Fibroblast of lung (primary cell): ENCODE results near the gene CCDC85C. TPM values are rescaled to one million over a fixed set of nuclear protein-coding genes. Genes with fewer than 3 reads are reported as not detected.

Experiments used
- DNase-seq, 2 donors: peaks; one replicate each; pipeline versions ENCODE4 v3.0.0 to v3.0.0-alpha.2; 2010; ENCODE audit warnings: low read depth in 2 of 2
- H2AFZ ChIP-seq: 2 replicates; pipeline ENCODE4 v1.5.1; 2012; ENCODE audit warnings: low read length, control low read depth, inconsistent platforms
- H3K27ac ChIP-seq: 2 replicates; pipeline ENCODE4 v1.5.1; 2011; ENCODE audit warnings: low read length, control low read depth; ENCODE audit not compliant: insufficient read depth
- H3K27me3 ChIP-seq: 2 replicates; pipeline ENCODE4 v1.5.1; 2011; ENCODE audit warnings: mild to moderate bottlenecking, low read length; ENCODE audit not compliant: control insufficient read depth, insufficient read depth
- H3K36me3 ChIP-seq: 2 replicates; pipeline ENCODE4 v1.5.1; 2011; ENCODE audit warnings: low read length; ENCODE audit not compliant: control insufficient read depth, insufficient read depth
- H3K4me1 ChIP-seq: 2 replicates; pipeline ENCODE4 v1.5.1; 2011; ENCODE audit warnings: low read length; ENCODE audit not compliant: control insufficient read depth, insufficient read depth; ENCODE audit errors: extremely low read depth
- H3K4me2 ChIP-seq: 2 replicates; pipeline ENCODE4 v1.5.1; 2011; ENCODE audit warnings: low read length, control low read depth; ENCODE audit not compliant: insufficient read depth; ENCODE audit errors: extremely low read depth
- H3K4me3 ChIP-seq, 4 experiments: fragments of 200-600 bp in 1 of 4; sonication (generic) in 1 of 4; replicated peaks in 1 of 4; 2 replicates each; pipeline ENCODE4 v1.5.1; 2011 to 2016; ENCODE audit warnings: low read length in 4 of 4, low read depth in 3 of 4, mild to moderate bottlenecking in 3 of 4, control low read depth in 2 of 4, inconsistent platforms in 1 of 4, mixed read lengths in 1 of 4; ENCODE audit not compliant: insufficient read depth in 1 of 4; ENCODE audit errors: control extremely low read depth in 1 of 4
- H3K79me2 ChIP-seq: 2 replicates; pipeline ENCODE4 v1.5.1; 2012; ENCODE audit warnings: mild to moderate bottlenecking, low read length, inconsistent platforms; ENCODE audit not compliant: control insufficient read depth, insufficient read depth
- H3K9ac ChIP-seq: 2 replicates; pipeline ENCODE4 v1.5.1; 2011; ENCODE audit warnings: mild to moderate bottlenecking, low read length, control low read depth; ENCODE audit not compliant: insufficient read depth
- H3K9me3 ChIP-seq: 2 replicates; pipeline ENCODE4 v1.5.1; 2012; ENCODE audit warnings: low read depth, low read length; ENCODE audit not compliant: control insufficient read depth, insufficient read depth
- H4K20me1 ChIP-seq: 2 replicates; pipeline ENCODE4 v1.5.1; 2011; ENCODE audit warnings: low read length; ENCODE audit not compliant: control insufficient read depth, insufficient read depth; ENCODE audit errors: extremely low read depth
- EZH2 ChIP-seq: IDR thresholded peaks from 2 replicates; pipeline ENCODE4 v1.5.1; 2012; ENCODE audit warnings: low read length, control low read depth, mild to moderate bottlenecking; ENCODE audit errors: missing control alignments
- polyA plus RNA-seq, 2 donors: library from polyadenylated mRNA; depleted of rRNA in 1 of 2; stranded (reverse) in 1 of 2; unstranded in 1 of 2; fragments of >200 nt; gene quantifications; 2 replicates each; pipeline ENCODE4 v1.2.1, GENCODE V29; 2011 to 2012; ENCODE audit warnings: missing spikeins in 1 of 2
- total RNA-seq: library from RNA; depleted of rRNA; stranded (reverse); fragments of >200 nt; gene quantifications from 2 replicates; pipeline ENCODE4 v1.2.1, GENCODE V29; 2014
- TF ChIP-seq, protein P1 (sequence below), 2 donors: IDR thresholded peaks in 1 of 2; conservative IDR thresholded peaks in 1 of 2; 1 replicate in 1 of 2; 2 replicates in 1 of 2; pipeline ENCODE4 v1.5.1; 2011 to 2012; ENCODE audit warnings: low read length in 2 of 2, control low read depth in 1 of 2, inconsistent platforms in 1 of 2, low read depth in 1 of 2, mild to moderate bottlenecking in 1 of 2

Gene CCDC85C
- total and polyA plus RNA-seq, 2 donors (not counting 1 experiment from before 2014, with no cell fraction given), result 4.6 to 9.6 TPM

DNA sequence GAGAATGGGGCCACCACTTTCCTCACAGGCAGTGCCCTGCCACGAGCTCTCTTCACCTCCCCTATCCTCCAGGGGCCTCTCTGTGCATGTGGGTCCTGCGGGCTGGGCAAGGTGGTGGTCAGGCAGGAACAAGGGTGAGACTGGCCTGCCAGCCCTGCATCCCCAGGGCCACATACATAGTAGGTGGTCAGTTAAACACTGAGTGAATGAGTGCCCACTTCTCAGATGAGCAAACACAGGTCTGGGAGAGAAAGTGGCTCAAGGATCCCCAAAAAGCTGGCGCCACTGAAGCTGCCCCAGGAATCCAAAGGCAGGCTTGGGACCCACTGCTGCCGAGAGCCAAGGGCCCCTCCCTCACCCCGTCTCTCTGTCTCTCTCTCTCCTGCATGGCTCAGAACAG, 71.7 kb downstream of the CCDC85C start:
- no peaks in the 10 kb centered on the region for H3K9me3 ChIP-seq
- DNase-seq, result no peak
- H3K4me3 ChIP-seq, result no peak overlapping the region
- no peak overlapping the region for H3K4me2 ChIP-seq
- TF ChIP-seq EZH2, result no peak
- TF ChIP-seq, protein P1, sequence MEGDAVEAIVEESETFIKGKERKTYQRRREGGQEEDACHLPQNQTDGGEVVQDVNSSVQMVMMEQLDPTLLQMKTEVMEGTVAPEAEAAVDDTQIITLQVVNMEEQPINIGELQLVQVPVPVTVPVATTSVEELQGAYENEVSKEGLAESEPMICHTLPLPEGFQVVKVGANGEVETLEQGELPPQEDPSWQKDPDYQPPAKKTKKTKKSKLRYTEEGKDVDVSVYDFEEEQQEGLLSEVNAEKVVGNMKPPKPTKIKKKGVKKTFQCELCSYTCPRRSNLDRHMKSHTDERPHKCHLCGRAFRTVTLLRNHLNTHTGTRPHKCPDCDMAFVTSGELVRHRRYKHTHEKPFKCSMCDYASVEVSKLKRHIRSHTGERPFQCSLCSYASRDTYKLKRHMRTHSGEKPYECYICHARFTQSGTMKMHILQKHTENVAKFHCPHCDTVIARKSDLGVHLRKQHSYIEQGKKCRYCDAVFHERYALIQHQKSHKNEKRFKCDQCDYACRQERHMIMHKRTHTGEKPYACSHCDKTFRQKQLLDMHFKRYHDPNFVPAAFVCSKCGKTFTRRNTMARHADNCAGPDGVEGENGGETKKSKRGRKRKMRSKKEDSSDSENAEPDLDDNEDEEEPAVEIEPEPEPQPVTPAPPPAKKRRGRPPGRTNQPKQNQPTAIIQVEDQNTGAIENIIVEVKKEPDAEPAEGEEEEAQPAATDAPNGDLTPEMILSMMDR (conservative IDR thresholded peaks at IDR 0.05 in 1 of 2, IDR thresholded peaks at IDR 0.05 in 1 of 2; ENCODE audit: low read depth in 1 of 2, low read length in 2 of 2), result no peak
- no peaks in the 10 kb centered on the region for H4K20me1 ChIP-seq
- no peak overlapping the region for H3K27ac ChIP-seq
- peaks cover 1% of the 10 kb centered on the region for H3K79me2 ChIP-seq
- H3K9ac ChIP-seq, result no peak overlapping the region
- peaks cover 3% of the 10 kb centered on the region for H3K4me1 ChIP-seq
- H3K36me3 ChIP-seq, result no peaks in the 10 kb centered on the region
- H3K27me3 ChIP-seq, result no peaks in the 10 kb centered on the region
- no peak overlapping the region for H2AFZ ChIP-seq

DNA sequence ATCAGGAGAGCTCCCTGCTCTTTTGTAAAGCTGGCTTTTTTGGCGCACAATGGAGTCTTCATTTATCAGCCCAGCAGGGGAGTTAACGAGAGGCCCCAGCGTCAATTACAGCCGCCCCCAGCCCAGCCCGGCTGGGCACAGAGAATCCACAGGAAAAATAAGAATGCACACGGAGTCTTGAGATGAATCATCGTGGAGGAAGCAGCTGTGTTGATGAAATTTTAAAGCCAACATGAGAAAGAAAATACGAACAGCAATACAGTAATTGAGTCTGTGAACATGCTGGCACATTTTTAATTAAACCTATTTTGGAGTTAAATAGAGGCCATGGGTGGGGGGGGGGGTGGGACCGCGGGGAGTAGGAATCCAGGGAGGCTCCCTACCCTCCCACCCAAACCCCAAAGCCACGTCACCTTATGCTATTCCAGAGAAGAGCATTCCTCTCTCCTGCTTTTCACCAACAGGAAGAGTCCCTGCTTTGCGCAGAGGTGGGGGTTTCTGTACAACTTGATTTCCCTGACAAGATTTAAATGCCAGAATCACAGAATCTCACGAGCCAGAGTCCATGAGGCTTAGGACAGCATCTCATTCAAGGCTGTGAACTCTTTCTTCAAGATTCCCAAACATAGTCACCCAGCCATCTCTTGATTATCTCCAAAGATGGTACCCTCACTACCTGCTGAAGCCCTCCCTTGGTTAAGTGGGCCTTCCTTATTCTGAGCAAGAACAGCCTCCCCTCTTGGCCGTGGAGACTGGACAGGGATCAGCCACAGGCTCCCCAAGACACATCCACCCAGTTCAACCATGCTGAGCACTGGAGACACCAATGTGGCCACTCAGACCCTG, 72.5 kb downstream of the CCDC85C start:
- Histone ChIP-seq H3K4me1 (no peaks in the 10 kb centered on the region), H3K79me2 (no peaks in the 10 kb centered on the region), H3K27me3 (no peaks in the 10 kb centered on the region), H3K4me2 (peak overlapping the region; percentile 20), H3K36me3 (no peaks in the 10 kb centered on the region), H3K9ac (no peak overlapping the region), H3K9me3 (no peaks in the 10 kb centered on the region), H4K20me1 (no peaks in the 10 kb centered on the region), H3K27ac (no peak overlapping the region), H3K4me3 (no peak overlapping the region), H2AFZ (no peak overlapping the region)
- TF ChIP-seq, protein P1 (conservative IDR thresholded peaks at IDR 0.05 in 1 of 2, IDR thresholded peaks at IDR 0.05 in 1 of 2; ENCODE audit: low read depth in 1 of 2, low read length in 2 of 2), result no peak
- TF ChIP-seq EZH2, result no peak
- peak; percentile 62 to 88 for DNase-seq

DNA sequence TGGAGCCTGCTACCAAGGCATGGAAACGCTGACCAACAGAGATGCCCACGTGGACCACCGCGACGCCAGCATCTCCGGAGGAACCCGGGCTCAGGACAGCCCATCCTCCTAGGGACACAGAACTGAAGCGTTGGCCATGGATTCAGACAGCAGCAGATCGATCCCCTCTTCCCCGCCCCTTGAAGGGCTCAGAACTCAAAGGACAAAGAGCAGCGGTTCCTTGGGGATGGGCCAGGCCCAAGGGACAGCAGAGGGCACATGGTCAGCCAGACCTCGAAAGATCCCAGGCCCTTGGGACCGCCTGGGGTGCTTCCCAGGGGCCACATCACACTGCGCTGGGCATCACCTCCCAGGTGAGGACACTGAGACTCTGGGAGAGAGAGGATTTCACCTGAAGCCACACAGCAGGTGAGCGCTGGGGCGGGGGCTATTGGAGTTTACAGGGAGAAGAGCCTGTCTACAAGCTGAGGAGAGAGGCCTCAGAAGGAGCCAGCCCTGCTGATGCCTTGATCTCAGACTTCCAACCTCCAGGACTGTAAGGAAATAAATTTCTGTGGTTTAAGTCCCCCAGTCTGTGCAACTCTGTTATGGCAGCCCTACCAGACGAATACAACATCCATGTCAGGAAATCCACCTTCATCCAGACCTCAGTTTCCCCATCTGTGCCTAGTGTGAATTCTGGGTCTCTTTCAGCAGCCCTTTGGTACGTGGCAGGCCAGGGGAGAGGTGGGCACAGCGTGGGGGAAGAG, 73.4 kb downstream of the CCDC85C start:
- no peaks in the 10 kb centered on the region for H3K79me2 ChIP-seq
- no peak overlapping the region for H3K4me3 ChIP-seq
- no peaks in the 10 kb centered on the region for H3K36me3 ChIP-seq
- no peaks in the 10 kb centered on the region for H4K20me1 ChIP-seq
- H2AFZ ChIP-seq, result no peak overlapping the region
- H3K4me1 ChIP-seq, result no peaks in the 10 kb centered on the region
- no peaks in the 10 kb centered on the region for H3K9me3 ChIP-seq
- no peak overlapping the region for H3K4me2 ChIP-seq
- no peak overlapping the region for H3K27ac ChIP-seq
- TF ChIP-seq, protein P1 (conservative IDR thresholded peaks at IDR 0.05 in 1 of 2, IDR thresholded peaks at IDR 0.05 in 1 of 2; ENCODE audit: low read depth in 1 of 2, low read length in 2 of 2), result no peak
- TF ChIP-seq EZH2, result no peak
- peak in 1 of 2 donors; percentile 48 for DNase-seq
- H3K27me3 ChIP-seq, result no peaks in the 10 kb centered on the region
- H3K9ac ChIP-seq, result no peak overlapping the region
